ENCODE results near the gene RBBP6. TPM values are rescaled to one million over a fixed set of nuclear protein-coding genes. Genes with fewer than 3 reads are reported as not detected.

Gene RBBP6
- total RNA-seq, 1 experiment from 2014 or later = 76.6 TPM

DNA sequence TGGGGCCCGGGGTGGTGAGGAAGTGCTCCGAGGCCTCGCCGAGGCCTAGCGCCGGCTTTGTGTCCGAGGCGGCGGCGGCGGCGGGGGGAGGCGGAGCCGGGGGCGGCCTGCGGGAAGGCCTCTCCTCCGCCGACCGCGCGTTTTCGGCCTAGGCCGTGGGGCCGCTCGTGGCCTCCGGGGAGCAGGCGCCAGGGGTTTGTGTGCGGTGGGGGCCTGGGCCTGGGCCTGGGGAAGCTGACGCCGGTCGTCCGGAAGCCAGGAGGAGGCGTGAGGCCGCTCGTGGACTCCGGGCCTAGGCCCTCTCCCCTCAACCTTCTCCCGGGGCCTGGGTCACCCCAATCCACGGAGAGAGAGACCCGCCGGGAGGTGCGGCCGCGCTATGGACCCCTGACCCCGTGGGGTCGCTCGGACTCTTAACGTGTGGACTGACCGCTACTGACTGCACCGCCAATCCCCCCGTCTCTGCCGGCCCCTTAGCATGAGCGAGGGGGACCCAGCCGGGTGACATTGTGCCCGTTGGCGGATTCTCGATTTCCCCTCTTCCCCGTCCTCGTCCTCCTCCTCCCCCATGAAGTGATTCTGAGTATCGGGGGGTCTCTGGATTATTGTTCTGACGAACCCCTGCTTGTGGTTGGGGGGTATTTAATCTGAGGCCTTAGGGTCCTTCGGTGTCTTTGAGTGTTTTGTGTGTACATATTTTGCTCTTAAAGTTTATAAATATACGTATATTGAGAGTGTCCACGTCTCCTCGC is 660 bp downstream of the RBBP6 start:
- H3K4me3 ChIP-seq = peak overlapping the region; percentile 98
- no peaks in the 10 kb centered on the region for H3K27me3 ChIP-seq (ENCODE audit: insufficient read depth, low read depth)
- peaks cover 56% of the 10 kb centered on the region for H3K79me2 ChIP-seq (ENCODE audit: low read depth)
- H4K20me1 ChIP-seq (ENCODE audit: insufficient read depth) = peaks cover 51% of the 10 kb centered on the region
- peaks cover 26% of the 10 kb centered on the region for H3K4me1 ChIP-seq (replicated peaks; ENCODE audit: insufficient read depth)
- peaks cover 18% of the 10 kb centered on the region; the same call in 1 of the 2 replicates for H3K36me3 ChIP-seq (ENCODE audit: low read depth)
- no peaks in the 10 kb centered on the region for H3K9me2 ChIP-seq (ENCODE audit: insufficient read depth)
- H3F3A ChIP-seq (ENCODE audit: insufficient read depth, low read depth) = 0 out of 2 replicates have a peak, but pooled peaks cover 3% of the 10 kb centered on the region
- H3K9me3 ChIP-seq (ENCODE audit: insufficient read depth, low read depth) = no peaks in the 10 kb centered on the region
- peak in 1 of 2 experiments; percentile 47 for DNase-seq
- TF ChIP-seq, protein P1, sequence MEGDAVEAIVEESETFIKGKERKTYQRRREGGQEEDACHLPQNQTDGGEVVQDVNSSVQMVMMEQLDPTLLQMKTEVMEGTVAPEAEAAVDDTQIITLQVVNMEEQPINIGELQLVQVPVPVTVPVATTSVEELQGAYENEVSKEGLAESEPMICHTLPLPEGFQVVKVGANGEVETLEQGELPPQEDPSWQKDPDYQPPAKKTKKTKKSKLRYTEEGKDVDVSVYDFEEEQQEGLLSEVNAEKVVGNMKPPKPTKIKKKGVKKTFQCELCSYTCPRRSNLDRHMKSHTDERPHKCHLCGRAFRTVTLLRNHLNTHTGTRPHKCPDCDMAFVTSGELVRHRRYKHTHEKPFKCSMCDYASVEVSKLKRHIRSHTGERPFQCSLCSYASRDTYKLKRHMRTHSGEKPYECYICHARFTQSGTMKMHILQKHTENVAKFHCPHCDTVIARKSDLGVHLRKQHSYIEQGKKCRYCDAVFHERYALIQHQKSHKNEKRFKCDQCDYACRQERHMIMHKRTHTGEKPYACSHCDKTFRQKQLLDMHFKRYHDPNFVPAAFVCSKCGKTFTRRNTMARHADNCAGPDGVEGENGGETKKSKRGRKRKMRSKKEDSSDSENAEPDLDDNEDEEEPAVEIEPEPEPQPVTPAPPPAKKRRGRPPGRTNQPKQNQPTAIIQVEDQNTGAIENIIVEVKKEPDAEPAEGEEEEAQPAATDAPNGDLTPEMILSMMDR (conservative IDR thresholded peaks at IDR 0.05) = no peak
- TF ChIP-seq EZH2 (IDR thresholded peaks at IDR 0.05; ENCODE audit: low read depth) = no peak
- peak overlapping the region; percentile 92 for H3K4me2 ChIP-seq
- intact Hi-C loops (cut with micrococcal nuclease; ENCODE audit: unreplicated experiment) = loop anchor here (5.0 kb wide), 1 partner anchor 717 kb away; the partner anchor contains the start of gene ZKSCAN2
- no TSS peak for BruUV-seq (replicated peaks)
- H3K27ac ChIP-seq = peak overlapping the region; percentile 92
- ChIA-PET POLR2A (ENCODE audit: unreplicated experiment) (no interaction called here), CTCF (no interaction called here)
- H2AFZ ChIP-seq = peak overlapping the region; percentile 88

DNA sequence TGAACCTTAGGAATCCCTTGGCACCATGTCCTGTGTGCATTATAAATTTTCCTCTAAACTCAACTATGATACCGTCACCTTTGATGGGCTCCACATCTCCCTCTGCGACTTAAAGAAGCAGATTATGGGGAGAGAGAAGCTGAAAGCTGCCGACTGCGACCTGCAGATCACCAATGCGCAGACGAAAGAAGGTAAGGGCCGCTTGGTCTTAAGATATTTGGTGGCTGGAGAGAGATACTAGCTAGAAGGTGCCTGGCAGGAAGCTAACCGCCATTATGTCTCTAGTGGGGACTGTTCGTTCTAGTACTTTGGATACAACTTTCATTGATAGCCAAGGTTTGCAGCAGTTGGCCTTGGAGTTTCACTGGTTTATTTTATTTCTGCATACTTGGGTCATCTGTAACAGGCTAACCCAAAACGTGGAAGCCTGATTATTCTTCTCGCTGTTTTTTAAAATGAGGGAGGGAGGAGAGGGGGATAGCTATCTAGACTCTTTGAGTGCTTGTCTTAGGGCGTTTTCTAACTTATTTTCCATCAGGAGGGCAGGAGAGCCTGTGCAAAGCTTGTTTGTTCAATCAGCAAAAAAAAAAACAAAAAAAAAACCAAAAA is 1.3 kb downstream of the RBBP6 start:
- H3K27me3 ChIP-seq (ENCODE audit: insufficient read depth, low read depth) = no peaks in the 10 kb centered on the region
- H2AFZ ChIP-seq = no peak overlapping the region
- POLR2A ChIA-PET (ENCODE audit: unreplicated experiment) = interaction anchor here (0.6 kb wide), 1 partner anchor 86 kb away, joined by 5 read pairs; no protein-coding TSS in a partner anchor
- H3K36me3 ChIP-seq (ENCODE audit: low read depth) = peaks cover 21% of the 10 kb centered on the region
- H4K20me1 ChIP-seq (ENCODE audit: insufficient read depth) = peaks cover 57% of the 10 kb centered on the region
- TSS peak; percentile 26 for BruUV-seq (replicated peaks)
- TF ChIP-seq EZH2 (IDR thresholded peaks at IDR 0.05; ENCODE audit: low read depth) = no peak
- TF ChIP-seq, protein P1 (conservative IDR thresholded peaks at IDR 0.05) = no peak
- H3K9me2 ChIP-seq (ENCODE audit: insufficient read depth) = no peaks in the 10 kb centered on the region
- H3K4me3 ChIP-seq = peak overlapping the region; percentile 98
- 0 out of 2 replicates have a peak, but pooled peaks cover 3% of the 10 kb centered on the region for H3F3A ChIP-seq (ENCODE audit: insufficient read depth, low read depth)
- H3K9me3 ChIP-seq (ENCODE audit: insufficient read depth, low read depth) = no peaks in the 10 kb centered on the region
- DNase-seq = no peak
- H3K27ac ChIP-seq = peak overlapping the region; percentile 92; the same call in 1 of the 2 replicates
- peaks cover 26% of the 10 kb centered on the region for H3K4me1 ChIP-seq (replicated peaks; ENCODE audit: insufficient read depth)
- CTCF ChIA-PET = interaction anchor here (0.6 kb wide), 2 partner anchors 19 to 252 kb away, joined by 4 to 8 read pairs; no protein-coding TSS in a partner anchor
- H3K4me2 ChIP-seq = peak overlapping the region; percentile 92
- peaks cover 63% of the 10 kb centered on the region for H3K79me2 ChIP-seq (ENCODE audit: low read depth)
- intact Hi-C loops (cut with micrococcal nuclease; ENCODE audit: unreplicated experiment) = no loop called here

DNA sequence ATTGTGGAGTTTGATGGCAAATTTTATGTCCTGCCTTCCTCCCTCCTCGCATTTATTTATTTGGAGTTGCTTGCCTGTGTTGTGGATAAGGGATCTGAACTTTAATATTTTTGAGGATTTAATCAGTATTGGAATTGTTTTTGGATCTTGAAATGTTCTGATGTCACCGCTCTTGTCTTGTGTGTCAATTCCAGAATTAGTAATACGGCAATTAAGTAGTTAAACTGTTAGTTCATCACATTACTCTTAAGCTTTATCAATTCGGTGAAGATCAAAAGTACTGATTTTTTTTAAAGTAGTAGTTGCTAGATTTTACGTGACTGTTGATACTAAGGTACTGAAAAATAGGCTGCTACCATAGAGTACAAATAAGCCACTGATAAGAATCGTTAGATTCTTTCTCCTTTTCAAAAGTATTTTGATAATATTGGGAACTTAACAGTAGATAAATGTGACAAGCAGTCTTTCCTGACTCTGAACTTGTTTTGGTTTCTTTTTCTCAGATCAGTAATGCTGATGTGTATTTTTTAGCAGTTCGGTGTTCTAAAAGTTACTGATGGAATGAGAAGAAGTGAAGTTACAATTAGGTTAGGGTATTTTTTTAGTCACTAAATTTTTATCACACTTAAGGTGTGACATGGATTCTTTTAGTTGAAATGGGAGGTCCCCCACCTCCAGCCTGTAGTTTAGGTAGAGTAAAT is 2.0 kb downstream of the RBBP6 start:
- Histone ChIP-seq H3K36me3 (ENCODE audit: low read depth) (peaks cover 28% of the 10 kb centered on the region), H2AFZ (no peak overlapping the region), H3K27me3 (ENCODE audit: insufficient read depth, low read depth) (no peaks in the 10 kb centered on the region), H3K4me3 (peak overlapping the region; percentile 98), H4K20me1 (ENCODE audit: insufficient read depth) (peaks cover 64% of the 10 kb centered on the region), H3K27ac (no peak overlapping the region), H3K79me2 (ENCODE audit: low read depth) (peaks cover 70% of the 10 kb centered on the region), H3K4me1 (replicated peaks; ENCODE audit: insufficient read depth) (peaks cover 26% of the 10 kb centered on the region), H3F3A (ENCODE audit: insufficient read depth, low read depth) (0 out of 2 replicates have a peak, but pooled peaks cover 3% of the 10 kb centered on the region), H3K9me3 (ENCODE audit: insufficient read depth, low read depth) (no peaks in the 10 kb centered on the region), H3K4me2 (peak overlapping the region; percentile 92), H3K9me2 (ENCODE audit: insufficient read depth) (no peaks in the 10 kb centered on the region)
- ChIA-PET CTCF (interaction anchor here (0.5 to 0.6 kb wide), 4 partner anchors 20 to 251 kb away, joined by 4 to 8 read pairs (median 4); no protein-coding TSS in a partner anchor), POLR2A (ENCODE audit: unreplicated experiment) (interaction anchor here (0.6 kb wide), 1 partner anchor 85 kb away, joined by 5 read pairs; no protein-coding TSS in a partner anchor)
- no peak for DNase-seq
- BruUV-seq (replicated peaks) = no TSS peak
- intact Hi-C loops (cut with micrococcal nuclease; ENCODE audit: unreplicated experiment) = no loop called here
- no peak for TF ChIP-seq EZH2 (IDR thresholded peaks at IDR 0.05; ENCODE audit: low read depth)
- TF ChIP-seq, protein P1 (conservative IDR thresholded peaks at IDR 0.05) = no peak

Measured in PC-9 (cell line).